Activated CD8-positive, alpha-beta memory T cell treated with anti-CD3 and anti-CD28 coated beads for 1 hour (primary cell): ENCODE results near the gene PA2G4.

ENCODE experiments used
- DNase-seq, 2 donors: peaks; one replicate each; pipeline ENCODE4 v3.0.0-alpha.2; 2020; ENCODE audit warnings: low read depth in 1 of 2; ENCODE audit errors: extremely low read depth in 1 of 2

PA2G4 gene

GRCh38 chr12:56122637-56123036 is 18.3 kb downstream of the PA2G4 start:
- no peak for DNase-seq

DNA sequence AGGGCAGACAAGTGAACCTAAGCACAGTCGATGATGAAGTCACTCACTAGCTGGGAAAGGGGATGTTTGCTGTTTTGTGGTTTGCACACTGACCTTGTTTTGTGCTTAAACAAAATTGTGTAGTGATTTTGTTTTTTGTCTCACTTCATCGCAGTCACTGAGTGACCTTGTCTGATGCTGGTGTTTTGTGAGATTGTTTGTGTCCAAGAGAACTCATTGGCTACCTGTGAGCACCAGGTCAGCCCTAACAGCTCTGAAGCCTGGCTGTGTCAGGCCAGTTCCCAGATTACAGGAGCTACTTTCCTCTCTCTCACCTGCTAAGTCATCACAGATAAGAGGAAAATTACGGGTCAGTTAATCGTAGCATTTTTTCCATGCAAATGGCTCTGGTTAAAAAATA is 19.8 kb downstream of the PA2G4 start:
- DNase-seq, result no peak

DNA sequence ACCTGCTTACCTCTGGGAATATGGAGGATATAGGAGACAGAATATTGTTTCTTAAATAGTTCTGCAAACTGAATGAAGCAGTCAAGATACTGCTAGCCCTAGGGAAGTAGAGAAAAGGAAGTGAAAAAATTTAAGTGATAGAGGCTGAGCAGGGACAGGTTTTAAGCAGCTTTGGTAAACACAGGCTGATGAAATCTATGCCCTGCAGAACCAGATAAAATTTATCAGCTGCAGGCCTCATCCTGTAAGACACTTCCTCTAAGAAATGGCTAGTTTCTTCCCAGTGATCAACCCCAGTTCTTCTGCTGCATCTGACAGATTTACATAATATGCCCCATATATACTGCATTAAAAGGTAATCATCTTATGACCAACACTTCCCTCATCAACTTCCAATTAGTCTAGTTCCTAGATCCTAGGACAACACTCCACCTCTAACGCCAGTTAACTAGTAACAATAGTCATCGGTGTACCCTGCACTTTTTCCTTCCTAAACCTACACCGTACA is 22.4 kb downstream of the PA2G4 start:
- DNase-seq, result no peak

DNA sequence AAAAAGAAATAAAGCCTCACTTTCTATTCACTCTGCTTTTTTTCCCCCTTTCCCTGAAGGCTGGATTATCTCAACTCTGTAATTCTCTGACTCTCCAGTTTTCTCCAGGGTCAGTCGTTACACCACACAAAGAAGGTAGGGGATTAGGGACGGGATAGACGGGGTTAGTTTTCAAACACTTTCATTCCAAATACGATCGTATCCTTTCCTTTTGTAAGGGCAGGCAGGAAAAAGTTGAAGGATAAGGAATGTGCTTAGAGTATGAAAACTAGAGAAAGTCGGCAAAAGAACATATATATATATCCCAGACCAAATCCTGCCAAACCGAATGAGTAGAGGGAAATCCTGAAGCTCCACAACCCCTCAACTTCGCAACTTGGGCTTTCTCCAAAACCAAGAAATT is 23.1 kb downstream of the PA2G4 start:
- DNase-seq, result no peak

GRCh38 chr12:56127888-56128669 is 23.7 kb downstream of the PA2G4 start, which contains the start of gene ESYT1:
TSS of gene ESYT1 (plus strand) at chr12:56128267. CDS start at chr12:56128320, 53 bp downstream.
- DNase-seq, result peak; percentile 86 to 95

DNA sequence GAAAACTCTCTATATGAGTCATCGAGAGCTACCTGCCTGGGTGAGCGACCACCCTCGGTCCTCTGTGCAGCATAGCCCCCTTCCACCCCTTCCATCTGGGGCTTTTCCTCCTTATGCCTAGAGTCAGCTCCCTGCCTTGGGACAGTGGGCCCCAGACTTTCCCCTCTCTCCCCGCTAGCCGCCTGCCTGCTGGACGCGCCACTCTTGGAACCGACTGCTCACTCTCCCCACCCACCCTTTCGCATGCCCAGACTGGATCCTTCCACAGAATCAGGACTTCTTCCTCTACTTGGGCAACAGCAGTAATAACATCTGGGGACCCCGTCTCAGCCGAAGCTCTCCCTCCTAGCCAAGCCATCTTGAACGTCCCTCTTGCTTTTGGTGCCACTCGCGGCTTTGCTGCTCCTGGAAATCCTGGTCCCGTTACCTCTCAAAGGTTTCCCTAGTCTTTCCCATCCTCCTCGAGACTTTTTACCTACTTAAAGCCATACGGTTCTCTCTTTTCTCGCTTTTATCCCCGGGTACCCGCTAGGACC is 24.4 kb downstream of the PA2G4 start:
- DNase-seq, result no peak

DNA sequence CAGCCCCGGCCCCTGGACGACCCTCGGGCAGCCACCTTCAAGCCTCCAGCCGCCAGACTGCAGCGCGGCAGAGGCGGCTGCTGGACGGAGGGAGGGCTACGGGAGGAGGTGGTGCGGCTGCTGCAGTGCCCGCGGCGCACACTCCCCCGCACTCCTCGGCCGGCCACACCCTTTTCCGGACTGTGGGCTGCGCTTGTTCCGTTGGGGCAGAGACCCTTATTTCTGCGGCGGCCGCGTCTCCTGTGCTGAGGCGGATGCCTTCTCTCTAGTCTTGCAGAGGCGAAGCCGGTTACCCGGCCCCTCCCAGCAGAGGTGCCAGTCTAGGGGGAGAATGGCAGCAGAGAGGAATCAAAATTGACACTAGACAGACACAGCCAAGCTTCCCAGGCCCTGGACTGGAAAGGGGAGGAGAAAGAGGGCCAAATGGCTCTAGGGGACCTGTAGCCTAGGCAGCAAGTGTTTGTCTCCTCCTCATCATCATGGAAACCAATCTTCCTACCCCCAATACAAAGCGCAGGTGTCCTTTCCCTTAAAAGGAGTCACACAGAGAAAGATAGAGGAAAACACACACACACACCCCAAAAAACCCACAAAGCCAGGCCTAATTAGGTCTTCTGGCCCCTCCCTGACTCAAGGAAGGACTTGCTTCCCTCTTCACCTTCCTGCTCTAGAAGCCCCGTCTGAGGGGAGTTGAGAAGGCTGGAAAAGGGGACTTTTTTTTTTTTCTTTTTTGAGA is 25.0 kb downstream of the PA2G4 start:
- DNase-seq, result peak in 1 of 2 donors; percentile 69

DNA sequence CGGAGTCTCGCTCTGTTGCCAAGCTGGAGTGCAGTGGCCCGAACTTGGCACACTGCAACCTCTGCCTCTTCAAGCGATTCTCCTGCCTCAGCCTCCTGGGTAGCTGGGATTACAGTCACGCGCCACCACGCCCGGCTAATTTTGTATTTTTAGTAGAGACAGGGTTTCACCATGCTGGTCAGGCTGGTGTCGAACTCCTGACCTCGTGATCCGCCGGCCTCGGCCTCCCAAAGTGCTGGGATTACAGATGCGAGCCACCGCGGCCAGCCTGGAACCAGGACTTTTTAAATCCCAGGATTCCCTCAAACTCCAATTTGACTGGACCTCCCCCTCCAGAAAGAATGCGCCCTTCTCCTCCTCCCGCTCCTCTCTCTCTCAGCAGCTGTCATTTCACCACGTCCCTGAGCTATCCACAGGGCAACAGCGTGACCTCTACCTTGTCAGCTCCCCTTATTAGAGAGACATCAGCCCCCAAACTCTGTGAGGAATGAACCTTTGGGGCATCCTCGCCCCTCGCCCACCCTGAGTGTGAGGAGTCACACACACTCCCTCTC is 25.7 kb downstream of the PA2G4 start:
- no peak for DNase-seq

- no peak for DNase-seq
Measured at GRCh38 chr12:56130876-56131275, 26.5 kb downstream of the PA2G4 start.

- DNase-seq, result no peak
Measured at GRCh38 chr12:56134897-56135296, 30.5 kb downstream of the PA2G4 start.

GRCh38 chr12:56137853-56138571 is 33.7 kb downstream of the PA2G4 start:
- DNase-seq, result no peak

- no peak for DNase-seq
Measured at GRCh38 chr12:56141946-56142784, 37.8 kb downstream of the PA2G4 start.

GRCh38 chr12:56143217-56143616 is 38.9 kb downstream of the PA2G4 start:
- DNase-seq, result no peak

DNA sequence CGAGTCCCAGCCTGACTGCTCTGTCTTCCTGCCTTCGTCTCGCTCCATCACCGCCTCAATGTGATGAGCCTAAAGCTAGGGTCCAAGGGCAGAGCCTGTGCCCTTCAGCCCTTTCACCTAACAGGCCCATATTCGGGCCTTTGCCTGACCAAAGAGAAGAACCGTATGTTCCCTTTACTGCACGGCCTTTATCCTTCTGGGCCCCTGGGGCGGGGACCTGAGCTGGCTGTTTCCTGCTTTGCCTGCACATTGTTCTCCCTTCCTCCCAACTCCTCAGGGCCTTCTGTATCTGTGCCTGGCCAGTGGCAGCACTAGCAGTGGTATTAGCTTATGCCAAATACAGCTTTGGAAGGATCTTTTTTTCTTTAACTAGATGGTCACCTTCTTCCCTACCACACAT is 39.5 kb downstream of the PA2G4 start:
- DNase-seq, result no peak

DNA sequence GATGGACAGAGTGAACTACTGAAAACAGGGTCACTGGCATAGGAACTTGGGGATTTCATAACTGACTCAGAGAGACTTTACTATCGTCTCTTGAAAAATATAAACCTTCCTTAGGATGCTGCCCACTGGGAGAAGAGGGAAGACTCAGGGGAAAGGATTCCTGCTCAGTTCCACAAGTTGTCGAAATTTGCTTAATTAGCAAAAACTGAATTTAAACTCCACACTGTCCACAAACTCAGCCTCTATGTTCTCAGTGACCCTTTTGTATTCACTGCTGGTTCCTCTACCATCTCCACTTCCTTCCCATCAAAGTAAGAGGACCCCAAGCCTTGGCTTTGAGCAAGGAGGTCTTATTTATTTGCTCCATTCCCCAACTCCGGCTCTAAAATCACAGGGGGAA is 40.9 kb downstream of the PA2G4 start:
- no peak for DNase-seq

DNA sequence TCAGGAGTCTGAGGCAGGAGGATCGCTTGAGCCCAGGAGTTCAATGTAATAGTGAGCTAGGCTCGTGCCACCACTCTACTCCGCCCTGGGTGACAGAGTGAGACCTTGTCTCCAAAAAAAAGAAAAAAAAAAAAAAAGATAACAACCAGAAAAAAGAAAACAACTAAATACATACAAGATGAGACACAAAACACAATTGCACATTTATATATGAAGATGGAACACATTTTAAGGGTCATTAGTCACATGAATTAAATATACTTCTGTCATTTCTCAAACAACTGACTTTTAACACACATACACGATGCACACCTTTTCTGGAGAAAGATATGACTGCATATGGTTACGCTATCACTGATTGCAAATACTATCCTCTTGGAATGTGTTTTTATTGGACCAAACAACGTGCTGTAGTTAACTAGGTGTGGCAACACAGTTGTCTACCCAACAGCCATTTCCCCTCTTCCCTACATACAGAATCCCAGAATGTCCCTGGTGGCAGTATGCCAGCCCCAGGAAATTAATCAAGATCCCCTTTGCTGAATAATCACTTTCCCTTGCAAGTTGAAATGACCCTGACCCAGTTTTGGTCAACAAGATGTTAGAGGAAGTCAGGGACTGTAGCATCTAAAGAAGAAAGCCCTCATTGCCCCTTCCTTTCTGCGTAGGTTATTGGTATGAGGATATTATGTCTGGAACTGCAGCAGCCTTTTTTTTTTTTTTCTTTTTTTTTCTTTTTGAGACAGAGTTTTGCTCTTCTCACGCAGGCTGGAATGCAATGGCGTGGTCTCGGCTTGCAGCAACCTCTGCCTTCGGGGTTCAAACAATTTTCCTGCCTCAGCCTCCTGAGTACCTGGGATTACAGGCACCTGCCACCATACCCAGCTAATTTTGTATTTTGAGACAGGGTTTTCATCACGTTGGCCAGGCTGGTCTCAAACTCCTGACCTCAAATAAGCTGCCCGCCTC is 42.4 kb downstream of the PA2G4 start:
- DNase-seq, result no peak

- DNase-seq, result no peak
Measured at GRCh38 chr12:56150563-56150962, 46.2 kb downstream of the PA2G4 start.

- DNase-seq, result no peak
Measured at GRCh38 chr12:56151672-56152131, 47.3 kb downstream of the PA2G4 start.
